ENCODE data around the gene E2F7.

- TF ChIP-seq CTCF (IDR thresholded peaks at IDR 0.05; ENCODE audit: poor library complexity, severe bottlenecking) = no peak
- no peak for TF ChIP-seq EP300 (conservative IDR thresholded peaks at IDR 0.05; ENCODE audit: poor library complexity, severe bottlenecking)
- no peak for TF ChIP-seq EZH2 (IDR thresholded peaks at IDR 0.05; ENCODE audit: borderline replicate concordance, insufficient read depth, low read length, poor library complexity, severe bottlenecking)
Measured at GRCh38 chr12:77087427-77087826, 22.1 kb upstream of the E2F7 start.

All from neural cell (in vitro differentiated cells).